GM12864 (cell line): Measurements from ENCODE around the gene DOC2B.

Experiments used
- DNase-seq: peaks from one replicate; pipeline ENCODE4 v3.0.0-alpha.2; 2011; ENCODE audit warnings: low read depth
- H3K4me3 ChIP-seq: 2 replicates; pipeline ENCODE4 v1.5.1; 2011; ENCODE audit warnings: mild to moderate bottlenecking, low read depth, low read length, control low read depth
- TF ChIP-seq, protein P1 (sequence below): IDR thresholded peaks from 2 replicates; pipeline ENCODE4 v1.5.1; 2011; ENCODE audit warnings: low read depth, mild to moderate bottlenecking, moderate library complexity, low read length, control low read depth, inconsistent platforms; ENCODE audit errors: missing control alignments

Gene DOC2B

GRCh38 chr17:193426-193810, 12.0 kb upstream of the DOC2B start:
- DNase-seq: no peak
- TF ChIP-seq, protein P1, sequence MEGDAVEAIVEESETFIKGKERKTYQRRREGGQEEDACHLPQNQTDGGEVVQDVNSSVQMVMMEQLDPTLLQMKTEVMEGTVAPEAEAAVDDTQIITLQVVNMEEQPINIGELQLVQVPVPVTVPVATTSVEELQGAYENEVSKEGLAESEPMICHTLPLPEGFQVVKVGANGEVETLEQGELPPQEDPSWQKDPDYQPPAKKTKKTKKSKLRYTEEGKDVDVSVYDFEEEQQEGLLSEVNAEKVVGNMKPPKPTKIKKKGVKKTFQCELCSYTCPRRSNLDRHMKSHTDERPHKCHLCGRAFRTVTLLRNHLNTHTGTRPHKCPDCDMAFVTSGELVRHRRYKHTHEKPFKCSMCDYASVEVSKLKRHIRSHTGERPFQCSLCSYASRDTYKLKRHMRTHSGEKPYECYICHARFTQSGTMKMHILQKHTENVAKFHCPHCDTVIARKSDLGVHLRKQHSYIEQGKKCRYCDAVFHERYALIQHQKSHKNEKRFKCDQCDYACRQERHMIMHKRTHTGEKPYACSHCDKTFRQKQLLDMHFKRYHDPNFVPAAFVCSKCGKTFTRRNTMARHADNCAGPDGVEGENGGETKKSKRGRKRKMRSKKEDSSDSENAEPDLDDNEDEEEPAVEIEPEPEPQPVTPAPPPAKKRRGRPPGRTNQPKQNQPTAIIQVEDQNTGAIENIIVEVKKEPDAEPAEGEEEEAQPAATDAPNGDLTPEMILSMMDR: no peak
- no peak overlapping the region for H3K4me3 ChIP-seq

- DNase-seq: no peak
- TF ChIP-seq, protein P1: no peak
- no peak overlapping the region for H3K4me3 ChIP-seq
Observed at GRCh38 chr17:192666-193425, 11.4 kb upstream of the DOC2B start.

DNA sequence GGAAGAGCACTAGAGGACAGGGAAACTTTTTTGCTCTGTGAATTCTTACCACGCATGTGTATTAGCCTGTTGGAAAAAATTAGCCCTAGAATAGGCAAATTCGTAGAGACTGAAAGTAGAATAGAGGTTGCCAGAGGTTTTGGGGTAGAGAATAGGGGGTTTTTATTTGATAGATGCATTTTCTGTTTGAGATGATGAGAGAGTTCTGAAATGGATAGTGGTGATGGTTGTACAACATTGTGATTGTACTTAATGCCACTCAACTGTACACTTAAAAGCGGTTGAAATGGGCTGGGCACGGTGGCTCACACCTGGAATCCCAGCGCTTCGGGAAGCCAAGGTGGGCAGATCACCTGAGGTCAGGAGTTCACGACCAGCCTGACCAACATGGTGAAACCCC, 8.0 kb upstream of the DOC2B start:
- no peak for DNase-seq
- no peak overlapping the region for H3K4me3 ChIP-seq
- TF ChIP-seq, protein P1: no peak

- H3K4me3 ChIP-seq: no peak overlapping the region
- TF ChIP-seq, protein P1: no peak
Observed at GRCh38 chr17:187130-187529, 5.7 kb upstream of the DOC2B start.

DNA sequence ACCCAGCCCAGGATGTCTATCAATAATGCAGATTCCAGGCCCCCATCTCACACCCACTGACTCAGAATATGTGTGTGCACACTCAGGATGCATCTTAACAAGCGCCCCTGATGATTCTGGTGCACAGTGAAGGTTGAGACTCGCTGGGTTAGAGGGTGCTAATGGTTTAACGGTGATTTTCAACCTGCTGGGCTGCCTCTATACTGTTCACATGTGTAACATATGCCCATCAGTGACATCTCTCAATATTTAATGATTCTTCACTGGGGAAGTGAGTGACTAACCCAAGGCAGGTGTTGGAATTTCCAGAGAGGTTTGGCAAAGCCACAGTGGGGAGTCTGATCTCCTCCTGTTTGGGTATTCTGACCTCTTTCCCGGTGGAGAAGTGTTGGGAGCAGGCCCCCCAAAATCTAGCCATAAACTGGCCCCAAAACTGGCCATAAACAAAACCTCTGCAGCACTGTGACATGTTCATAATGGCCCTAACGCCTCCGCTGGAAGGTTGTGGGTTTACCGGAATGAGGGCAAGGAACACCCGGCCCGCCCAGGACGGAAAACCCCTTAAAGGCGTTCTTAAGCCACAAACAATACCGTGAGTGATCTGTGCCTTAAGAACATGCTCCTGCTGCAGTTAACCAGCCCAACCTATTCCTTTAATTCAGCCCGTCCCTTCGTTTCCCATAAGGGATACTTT, 4.1 kb upstream of the DOC2B start:
- DNase-seq: no peak
- no peak overlapping the region for H3K4me3 ChIP-seq
- TF ChIP-seq, protein P1: no peak

More at GRCh38 chr17:187130-187529, 5.7 kb upstream of the DOC2B start:
- DNase-seq: no peak

DNA sequence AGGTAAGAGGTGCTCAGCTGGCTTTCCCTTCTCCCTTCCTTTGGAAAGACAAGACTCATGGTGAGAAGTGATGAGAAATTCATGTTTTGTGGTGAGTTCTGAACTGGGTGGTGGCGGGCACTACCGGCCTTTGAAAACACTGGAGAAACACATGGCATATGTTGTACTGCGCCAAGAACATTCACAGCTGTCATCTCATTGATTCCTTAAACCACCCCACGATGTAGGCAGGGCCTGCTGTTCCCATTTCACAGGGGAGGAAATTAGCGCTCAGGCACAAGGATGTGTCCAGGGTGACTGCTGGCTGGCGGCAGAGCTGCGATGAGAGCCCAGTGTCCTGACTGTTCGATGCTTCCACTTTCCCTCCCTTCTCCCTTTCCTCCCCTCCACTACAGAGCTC, 1.6 kb upstream of the DOC2B start:
- DNase-seq: no peak
- TF ChIP-seq, protein P1: no peak
- no peak overlapping the region for H3K4me3 ChIP-seq
